Measurements from ENCODE around the gene MT1A. TPM values are rescaled to one million over a fixed set of nuclear protein-coding genes. Genes with fewer than 3 reads are reported as not detected.

MT1A gene
- 26.0 and 62.4 TPM in 2 replicates for total RNA-seq

DNA sequence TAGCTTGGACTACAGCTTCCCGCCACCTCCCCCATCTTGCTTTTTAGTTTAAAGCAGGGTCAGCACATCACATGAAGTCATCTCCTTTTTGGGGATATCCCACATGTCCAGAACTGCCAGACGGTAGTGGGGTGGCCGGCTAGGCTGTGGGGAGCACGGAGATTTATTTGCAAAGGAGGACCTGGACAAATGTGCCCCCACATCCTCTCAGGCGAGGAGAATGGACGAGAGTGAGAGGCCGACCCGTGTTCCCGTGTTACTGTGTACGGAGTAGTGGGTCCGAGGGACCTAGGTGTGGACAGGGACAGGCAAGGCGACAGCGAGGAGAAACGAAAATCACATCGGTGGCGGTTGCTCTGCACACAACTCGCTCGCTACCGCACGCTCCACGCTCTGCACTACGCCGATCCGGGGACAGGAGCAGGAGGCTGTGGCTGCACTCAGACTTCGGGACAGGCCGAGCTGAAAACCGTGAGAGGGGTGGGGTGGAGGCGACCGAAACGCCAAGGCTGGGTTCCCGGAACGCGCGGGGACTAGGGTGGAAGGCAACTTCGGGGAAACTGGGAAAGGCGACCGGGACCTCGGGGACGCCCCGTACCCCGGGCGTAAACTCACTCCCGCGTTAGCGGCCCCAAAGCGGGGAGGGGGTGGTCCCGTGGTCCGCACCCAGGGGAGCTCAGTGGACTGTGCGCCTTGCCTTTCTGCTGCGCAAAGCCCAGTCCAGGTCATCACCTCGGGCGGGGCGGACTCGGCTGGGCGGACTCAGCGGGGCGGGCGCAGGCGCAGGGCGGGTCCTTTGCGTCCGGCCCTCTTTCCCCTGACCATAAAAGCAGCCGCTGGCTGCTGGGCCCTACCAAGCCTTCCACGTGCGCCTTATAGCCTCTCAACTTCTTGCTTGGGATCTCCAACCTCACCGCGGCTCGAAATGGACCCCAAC is at the start of gene MT1A:
Gene MT1A, plus strand, starts transcription at position 853 of the 937 bp plus-strand sequence. Its CDS starts 73 bp downstream, at position 926.
- peak within 1 kb of the TSS; percentile 59 for H3K4me3 ChIP-seq (ENCODE audit: low read depth, low read length)
- TF ChIP-seq, protein P1, sequence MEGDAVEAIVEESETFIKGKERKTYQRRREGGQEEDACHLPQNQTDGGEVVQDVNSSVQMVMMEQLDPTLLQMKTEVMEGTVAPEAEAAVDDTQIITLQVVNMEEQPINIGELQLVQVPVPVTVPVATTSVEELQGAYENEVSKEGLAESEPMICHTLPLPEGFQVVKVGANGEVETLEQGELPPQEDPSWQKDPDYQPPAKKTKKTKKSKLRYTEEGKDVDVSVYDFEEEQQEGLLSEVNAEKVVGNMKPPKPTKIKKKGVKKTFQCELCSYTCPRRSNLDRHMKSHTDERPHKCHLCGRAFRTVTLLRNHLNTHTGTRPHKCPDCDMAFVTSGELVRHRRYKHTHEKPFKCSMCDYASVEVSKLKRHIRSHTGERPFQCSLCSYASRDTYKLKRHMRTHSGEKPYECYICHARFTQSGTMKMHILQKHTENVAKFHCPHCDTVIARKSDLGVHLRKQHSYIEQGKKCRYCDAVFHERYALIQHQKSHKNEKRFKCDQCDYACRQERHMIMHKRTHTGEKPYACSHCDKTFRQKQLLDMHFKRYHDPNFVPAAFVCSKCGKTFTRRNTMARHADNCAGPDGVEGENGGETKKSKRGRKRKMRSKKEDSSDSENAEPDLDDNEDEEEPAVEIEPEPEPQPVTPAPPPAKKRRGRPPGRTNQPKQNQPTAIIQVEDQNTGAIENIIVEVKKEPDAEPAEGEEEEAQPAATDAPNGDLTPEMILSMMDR (conservative IDR thresholded peaks at IDR 0.05; ENCODE audit: low read depth, low read length) = no peak
- DNase-seq (ENCODE audit: low read depth) = no peak

DNA sequence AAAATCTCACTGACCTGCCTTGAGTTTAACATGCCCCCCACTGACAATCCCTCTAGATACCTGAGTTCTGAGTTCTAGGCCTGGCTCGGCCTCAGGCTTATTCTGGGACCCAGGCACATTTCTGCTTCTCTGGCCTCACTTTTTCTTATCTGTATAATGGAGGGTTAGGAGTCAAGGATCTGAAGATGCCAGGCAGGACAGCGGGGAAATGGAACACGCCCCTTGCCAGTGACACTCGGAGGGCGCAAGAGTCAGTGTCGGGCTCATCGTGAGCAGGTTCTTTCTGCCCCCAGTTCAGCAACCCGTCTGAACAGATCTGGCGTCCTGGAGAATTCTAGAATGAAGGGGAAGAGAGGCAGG is 49.7 kb upstream of the MT1A start:
- TF ChIP-seq, protein P1 (conservative IDR thresholded peaks at IDR 0.05; ENCODE audit: low read depth, low read length) = no peak
- no peak for DNase-seq (ENCODE audit: low read depth)
- H3K4me3 ChIP-seq (ENCODE audit: low read depth, low read length) = peak overlapping the region; percentile 44

DNA sequence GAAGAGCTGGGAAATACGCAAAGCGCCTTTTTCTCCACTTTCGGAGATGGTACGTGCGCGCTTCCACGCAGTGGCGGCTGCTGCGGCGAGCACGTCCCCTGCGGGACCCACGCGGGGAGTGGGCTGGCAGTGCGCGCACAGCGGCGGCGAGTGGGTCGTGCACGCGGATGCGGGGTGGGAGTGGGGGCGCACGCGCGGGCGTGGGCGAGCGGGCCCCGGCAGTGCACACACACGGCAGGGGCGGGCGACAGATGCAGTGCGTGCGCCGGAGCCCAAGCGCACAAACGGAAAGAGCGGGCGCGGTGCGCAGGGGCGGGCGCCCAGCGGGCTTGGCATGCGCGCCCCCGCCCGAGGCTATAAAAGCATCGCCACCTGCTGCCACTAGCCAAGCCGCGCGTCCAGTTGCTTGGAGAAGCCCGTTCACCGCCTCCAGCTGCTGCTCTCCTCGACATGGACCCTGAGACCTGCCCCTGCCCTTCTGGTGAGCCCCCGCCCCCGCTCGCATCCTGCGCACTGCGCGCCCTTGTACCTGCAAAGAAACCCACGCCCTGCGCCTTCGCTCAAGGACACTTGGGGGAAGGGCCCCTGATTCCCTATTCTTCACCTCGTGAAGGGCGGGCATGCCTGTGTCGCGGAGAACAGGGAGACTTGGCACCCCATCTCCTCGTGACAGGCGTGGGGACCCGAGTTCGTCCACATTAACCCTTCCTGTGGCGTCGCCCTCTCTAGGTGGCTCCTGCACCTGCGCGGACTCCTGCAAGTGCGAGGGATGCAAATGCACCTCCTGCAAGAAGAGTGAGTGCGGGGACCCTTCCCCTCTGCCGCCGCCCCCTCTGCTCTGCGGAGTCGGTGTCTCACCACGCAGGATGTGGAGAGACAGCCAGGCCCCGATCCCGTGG is 49.1 kb upstream of the MT1A start, which contains the start of gene MT3:
Gene MT3, plus strand, starts transcription at position 388 of the 899 bp plus-strand sequence. Its CDS starts 63 bp downstream, at position 451.
- peak within 1 kb of the TSS; percentile 44 for H3K4me3 ChIP-seq (ENCODE audit: low read depth, low read length)
- TF ChIP-seq, protein P1 (conservative IDR thresholded peaks at IDR 0.05; ENCODE audit: low read depth, low read length) = no peak
- DNase-seq (ENCODE audit: low read depth) = no peak

DNA sequence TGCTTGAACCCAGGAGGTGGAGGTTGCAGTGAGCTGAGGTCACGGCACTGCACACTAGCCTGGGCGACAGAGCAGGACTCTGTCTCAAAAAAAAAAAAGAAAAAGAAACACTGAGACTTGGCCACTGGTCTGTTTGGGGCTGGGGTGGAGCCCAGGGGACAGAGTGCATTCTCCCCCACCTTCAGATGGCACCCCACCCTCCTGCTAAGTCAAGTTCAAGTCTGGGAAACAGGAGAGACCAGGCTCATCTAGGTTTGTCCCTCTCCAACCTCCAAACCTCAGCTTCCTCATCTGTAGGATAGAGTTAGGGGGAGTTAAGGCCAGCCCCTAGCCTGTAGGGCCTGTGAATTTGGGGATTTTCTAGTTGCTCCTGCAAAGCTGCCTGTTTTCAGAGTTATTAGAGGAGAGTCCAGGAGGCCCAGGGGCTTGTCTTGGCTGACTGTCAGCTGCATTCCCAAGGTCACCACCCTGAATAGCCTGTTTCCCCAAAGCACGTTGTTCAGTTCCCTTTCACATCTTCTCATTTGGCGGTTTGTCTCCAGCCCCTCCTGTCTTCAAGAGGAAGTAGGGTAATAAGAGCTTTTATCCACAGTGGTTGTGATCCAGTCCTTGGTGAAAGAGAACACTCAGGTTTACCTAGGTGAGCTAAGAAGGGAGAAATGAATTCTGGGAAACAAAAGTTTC is 46.9 kb upstream of the MT1A start:
- DNase-seq (ENCODE audit: low read depth) = no peak
- H3K4me3 ChIP-seq (ENCODE audit: low read depth, low read length) = no peak overlapping the region
- TF ChIP-seq, protein P1 (conservative IDR thresholded peaks at IDR 0.05; ENCODE audit: low read depth, low read length) = no peak

DNA sequence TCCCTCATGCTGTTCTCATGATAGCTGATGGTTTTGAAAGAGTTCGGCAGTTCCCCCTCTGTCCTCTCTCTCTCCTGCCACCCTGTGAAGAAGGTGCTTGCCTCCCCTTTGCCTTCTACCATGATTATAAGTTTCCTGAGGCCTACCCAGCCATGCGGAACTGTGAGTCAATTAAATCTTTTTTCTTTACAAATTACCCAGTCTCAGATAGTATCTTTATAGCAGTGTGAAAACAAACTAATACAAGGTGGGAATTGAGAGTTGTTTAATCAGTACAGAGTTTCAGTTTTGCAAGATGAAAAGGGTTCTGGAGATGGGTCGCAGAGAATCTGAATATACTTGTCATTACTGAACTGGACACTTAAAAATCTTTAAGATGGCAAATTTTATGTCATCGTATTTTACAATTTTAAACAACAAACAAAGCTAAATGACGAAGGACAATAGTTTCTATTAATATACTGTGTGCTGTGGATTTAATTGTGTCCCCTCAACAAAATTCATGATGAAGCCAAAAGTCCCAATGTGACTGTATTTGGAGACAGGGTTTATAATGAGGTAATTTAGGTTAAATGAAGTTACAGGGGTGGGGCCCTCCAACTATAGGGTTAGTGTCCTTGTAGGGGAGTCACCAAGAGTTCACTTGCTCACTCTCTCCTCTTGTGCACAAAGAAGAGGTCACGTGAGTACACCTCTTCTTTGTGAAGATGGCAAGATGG is 44.7 kb upstream of the MT1A start:
- TF ChIP-seq, protein P1 (conservative IDR thresholded peaks at IDR 0.05; ENCODE audit: low read depth, low read length) = no peak
- H3K4me3 ChIP-seq (ENCODE audit: low read depth, low read length) = no peak overlapping the region
- DNase-seq (ENCODE audit: low read depth) = no peak

DNA sequence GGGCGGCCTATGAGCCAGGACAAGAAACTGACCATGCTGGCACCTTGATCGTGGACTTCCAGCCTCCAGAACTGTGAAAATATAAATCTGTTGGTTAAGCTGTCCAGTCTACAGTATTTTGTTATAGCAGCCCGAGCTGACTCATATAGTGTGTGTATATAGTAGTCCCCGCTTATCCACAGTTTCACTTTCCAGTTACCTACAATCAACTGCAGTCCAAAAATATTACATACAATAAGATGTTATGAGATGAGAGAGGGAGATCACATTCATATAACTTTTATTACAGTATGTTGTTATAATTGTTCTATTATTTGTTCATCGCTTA is 44.2 kb upstream of the MT1A start:
- TF ChIP-seq, protein P1 (conservative IDR thresholded peaks at IDR 0.05; ENCODE audit: low read depth, low read length) = no peak
- DNase-seq (ENCODE audit: low read depth) = no peak
- H3K4me3 ChIP-seq (ENCODE audit: low read depth, low read length) = no peak overlapping the region

Data from epithelial cell of proximal tubule (primary cell).